Measurements from ENCODE around the gene BMPER. TPM values are rescaled to one million over a fixed set of nuclear protein-coding genes. Genes with fewer than 3 reads are reported as not detected.

Gene BMPER
- total RNA-seq, 1 donor from 2014 or later, result 0.26 TPM

- no peak for TF ChIP-seq CTCF (IDR thresholded peaks at IDR 0.05; ENCODE audit: insufficient read depth, low read length, severe bottlenecking)
- no peak overlapping the region for H3K4me3 ChIP-seq (ENCODE audit: low read depth, low read length)
- FAIRE-seq (no peak), DNase-seq (ENCODE audit: low read depth) (no peak)
- no peaks in the 10 kb centered on the region for H3K36me3 ChIP-seq (ENCODE audit: control insufficient read depth, insufficient read depth, low read length)
- H3K27me3 ChIP-seq (ENCODE audit: control insufficient read depth, insufficient read depth, low read length), result no peaks in the 10 kb centered on the region
These were observed 4.0 kb downstream of the BMPER start for GRCh38 chr7:33909318-33909717.

GRCh38 chr7:33909755-33910154, 4.4 kb downstream of the BMPER start:
- no peak for DNase-seq (ENCODE audit: low read depth)
- FAIRE-seq, result no peak
- H3K27me3 ChIP-seq (ENCODE audit: control insufficient read depth, insufficient read depth, low read length), result no peaks in the 10 kb centered on the region

GRCh38 chr7:33910756-33911155, 5.4 kb downstream of the BMPER start:
- no peak for FAIRE-seq
- Histone ChIP-seq H3K4me3 (ENCODE audit: low read depth, low read length) (no peak overlapping the region), H3K27me3 (ENCODE audit: control insufficient read depth, insufficient read depth, low read length) (no peaks in the 10 kb centered on the region), H3K36me3 (ENCODE audit: control insufficient read depth, insufficient read depth, low read length) (no peaks in the 10 kb centered on the region)
- DNase-seq (ENCODE audit: low read depth), result no peak
- no peak for TF ChIP-seq CTCF (IDR thresholded peaks at IDR 0.05; ENCODE audit: insufficient read depth, low read length, severe bottlenecking)

More at GRCh38 chr7:33909755-33910154, 4.4 kb downstream of the BMPER start:
- TF ChIP-seq CTCF (IDR thresholded peaks at IDR 0.05; ENCODE audit: insufficient read depth, low read length, severe bottlenecking), result no peak
- no peak overlapping the region for H3K4me3 ChIP-seq (ENCODE audit: low read depth, low read length)
- H3K36me3 ChIP-seq (ENCODE audit: control insufficient read depth, insufficient read depth, low read length), result no peaks in the 10 kb centered on the region

GRCh38 chr7:33916357-33917081, 11.2 kb downstream of the BMPER start:
- no peak overlapping the region for H3K4me3 ChIP-seq (ENCODE audit: low read depth, low read length)
- H3K27me3 ChIP-seq (ENCODE audit: control insufficient read depth, insufficient read depth, low read length), result no peaks in the 10 kb centered on the region
- TF ChIP-seq CTCF (IDR thresholded peaks at IDR 0.05; ENCODE audit: insufficient read depth, low read length, severe bottlenecking), result no peak
- H3K36me3 ChIP-seq (ENCODE audit: control insufficient read depth, insufficient read depth, low read length), result no peaks in the 10 kb centered on the region
- DNase-seq (ENCODE audit: low read depth), result peak; percentile 19
- FAIRE-seq, result no peak

GRCh38 chr7:33917661-33918060, 12.3 kb downstream of the BMPER start:
- DNase-seq (ENCODE audit: low read depth) (no peak), FAIRE-seq (no peak)

More at GRCh38 chr7:33917661-33918060, 12.3 kb downstream of the BMPER start:
- Histone ChIP-seq H3K36me3 (ENCODE audit: control insufficient read depth, insufficient read depth, low read length) (no peaks in the 10 kb centered on the region), H3K27me3 (ENCODE audit: control insufficient read depth, insufficient read depth, low read length) (no peaks in the 10 kb centered on the region), H3K4me3 (ENCODE audit: low read depth, low read length) (no peak overlapping the region)
- TF ChIP-seq CTCF (IDR thresholded peaks at IDR 0.05; ENCODE audit: insufficient read depth, low read length, severe bottlenecking), result no peak

Measured in bronchial epithelial cell (primary cell).